ENCODE data around the gene CENPW. TPM values are rescaled to one million over a fixed set of nuclear protein-coding genes. Genes with fewer than 3 reads are reported as not detected.
A peak's percentile ranks its signal among the peaks of the same experiment; 100 is the strongest.

CENPW gene
- total and polyA plus RNA-seq, 9 of the 15 experiments (the other 6 are each of a cell fraction or from before 2014, with no cell fraction given) = 48.7 to 285 (median 82.8) TPM

DNA sequence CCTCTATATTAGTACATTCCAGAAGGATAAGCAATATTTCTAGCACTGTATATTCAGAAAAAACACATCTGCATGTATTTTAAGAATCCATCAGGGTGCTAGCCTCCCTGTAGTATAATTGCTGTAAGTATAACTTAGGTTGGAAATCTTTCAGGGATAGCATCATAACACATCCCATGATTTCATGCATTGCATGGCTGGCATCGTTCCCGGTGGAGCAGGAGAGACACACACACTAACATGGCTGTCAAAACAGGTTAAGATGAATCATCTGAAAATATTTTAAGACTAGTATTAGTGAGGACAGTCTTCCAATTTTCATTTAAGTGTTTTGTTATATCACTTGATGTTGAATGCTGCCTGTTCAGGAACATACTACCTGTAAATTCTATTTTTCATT, 32.1 kb upstream of the CENPW start:
- H3K9me1 ChIP-seq (ENCODE audit: control insufficient read depth, insufficient read depth, low read length) = no peaks in the 10 kb centered on the region
- no peaks in the 10 kb centered on the region for H3K36me3 ChIP-seq (ENCODE audit: control insufficient read depth, insufficient read depth, low read length)
- H3K27me3 ChIP-seq (ENCODE audit: control insufficient read depth in 2 of 2, insufficient read depth in 2 of 2, low read length in 2 of 2) = no peaks in the 10 kb centered on the region
- no peaks in the 10 kb centered on the region for H3K4me1 ChIP-seq (replicated peaks in 1 of 2; ENCODE audit: control insufficient read depth in 2 of 2, insufficient read depth in 2 of 2, low read length in 2 of 2)
- no peak overlapping the region for H3K27ac ChIP-seq (ENCODE audit: extremely low read depth, low read depth, low read length)
- FAIRE-seq = no peak
- in situ Hi-C loops (cut with MboI) = no loop called here
- H4K20me1 ChIP-seq (replicated peaks; ENCODE audit: control insufficient read depth, insufficient read depth, low read length) = no peaks in the 10 kb centered on the region
- no peak overlapping the region for H3K4me3 ChIP-seq
- no peaks in the 10 kb centered on the region for H3K79me2 ChIP-seq (ENCODE audit: control insufficient read depth, insufficient read depth, low read length)
- ChIA-PET CTCF (ENCODE audit: low intra/inter-chr PET ratio) (no interaction called here), POLR2A (no interaction called here)
- no peak overlapping the region for H3K4me2 ChIP-seq (ENCODE audit: insufficient read depth, low read length)
- no peak overlapping the region for H2AFZ ChIP-seq (ENCODE audit: low read depth, low read length)
- no peak for DNase-seq (ENCODE audit: extremely low read depth in 1 of 4, low spot score in 3 of 4)
- intact Hi-C loops (cut with micrococcal nuclease) = no loop called here
- no peak for ATAC-seq
- BruUV-seq (replicated peaks) = no TSS peak
- H3K9ac ChIP-seq (ENCODE audit: insufficient read depth in 1 of 2, low read depth in 2 of 2, low read length in 2 of 2) = no peak overlapping the region
- WGBS (ENCODE audit: insufficient coverage, low coverage, missing lambda C conversion rate) = 3% methylated on average over 2 of the region's 2 CpGs
- H3K9me3 ChIP-seq (replicated peaks; ENCODE audit: control insufficient read depth, insufficient read depth, low read depth, low read length) = no peaks in the 10 kb centered on the region
- TF ChIP-seq, protein P1, sequence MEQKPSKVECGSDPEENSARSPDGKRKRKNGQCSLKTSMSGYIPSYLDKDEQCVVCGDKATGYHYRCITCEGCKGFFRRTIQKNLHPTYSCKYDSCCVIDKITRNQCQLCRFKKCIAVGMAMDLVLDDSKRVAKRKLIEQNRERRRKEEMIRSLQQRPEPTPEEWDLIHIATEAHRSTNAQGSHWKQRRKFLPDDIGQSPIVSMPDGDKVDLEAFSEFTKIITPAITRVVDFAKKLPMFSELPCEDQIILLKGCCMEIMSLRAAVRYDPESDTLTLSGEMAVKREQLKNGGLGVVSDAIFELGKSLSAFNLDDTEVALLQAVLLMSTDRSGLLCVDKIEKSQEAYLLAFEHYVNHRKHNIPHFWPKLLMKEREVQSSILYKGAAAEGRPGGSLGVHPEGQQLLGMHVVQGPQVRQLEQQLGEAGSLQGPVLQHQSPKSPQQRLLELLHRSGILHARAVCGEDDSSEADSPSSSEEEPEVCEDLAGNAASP (IDR thresholded peaks at IDR 0.05) = no peak

DNA sequence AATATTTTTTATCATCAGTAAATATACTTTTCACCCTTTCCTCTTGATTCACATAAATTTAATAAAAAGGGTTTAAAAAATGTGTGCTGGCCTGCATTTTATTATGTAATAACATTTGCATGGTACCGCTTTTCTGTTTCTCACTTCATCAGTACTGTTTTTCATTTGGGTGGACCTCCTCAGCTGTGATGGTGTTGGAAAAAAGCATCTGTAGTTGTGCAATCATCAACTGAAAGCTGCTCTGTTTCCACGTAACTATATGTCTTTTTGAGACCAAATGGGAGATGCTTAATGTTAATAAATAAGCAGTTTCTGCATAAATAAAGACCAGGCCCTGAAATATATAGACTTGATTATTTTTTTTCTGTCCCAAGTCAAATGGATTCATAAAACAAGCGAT, 31.6 kb upstream of the CENPW start:
- ChIA-PET POLR2A (no interaction called here), CTCF (ENCODE audit: low intra/inter-chr PET ratio) (no interaction called here)
- H3K4me2 ChIP-seq (ENCODE audit: insufficient read depth, low read length) = no peak overlapping the region
- ATAC-seq (no peak), FAIRE-seq (no peak), DNase-seq (ENCODE audit: extremely low read depth in 1 of 4, low spot score in 3 of 4) (no peak)
- no peak overlapping the region for H2AFZ ChIP-seq (ENCODE audit: low read depth, low read length)
- no peaks in the 10 kb centered on the region for H4K20me1 ChIP-seq (replicated peaks; ENCODE audit: control insufficient read depth, insufficient read depth, low read length)
- H3K27me3 ChIP-seq (ENCODE audit: control insufficient read depth in 2 of 2, insufficient read depth in 2 of 2, low read length in 2 of 2) = no peaks in the 10 kb centered on the region
- no peak overlapping the region for H3K9ac ChIP-seq (ENCODE audit: insufficient read depth in 1 of 2, low read depth in 2 of 2, low read length in 2 of 2)
- BruUV-seq (replicated peaks) = no TSS peak
- 20% methylated on average over 3 of the region's 3 CpGs for WGBS (ENCODE audit: insufficient coverage, low coverage, missing lambda C conversion rate)
- TF ChIP-seq ZFP36 (IDR thresholded peaks at IDR 0.05; ENCODE audit: low read depth, low read length, partially characterized antibody) = no peak
- TF ChIP-seq CEBPB (tag; IDR thresholded peaks at IDR 0.05) = 0 out of 2 replicates have a peak, but pooled peaks have one; percentile 8
- no peaks in the 10 kb centered on the region for H3K4me1 ChIP-seq (replicated peaks in 1 of 2; ENCODE audit: control insufficient read depth in 2 of 2, insufficient read depth in 2 of 2, low read length in 2 of 2)
- H3K79me2 ChIP-seq (ENCODE audit: control insufficient read depth, insufficient read depth, low read length) = no peaks in the 10 kb centered on the region
- H3K36me3 ChIP-seq (ENCODE audit: control insufficient read depth, insufficient read depth, low read length) = no peaks in the 10 kb centered on the region
- no peaks in the 10 kb centered on the region for H3K9me1 ChIP-seq (ENCODE audit: control insufficient read depth, insufficient read depth, low read length)
- intact Hi-C loops (cut with micrococcal nuclease) (no loop called here), in situ Hi-C loops (cut with MboI) (no loop called here)
- H3K27ac ChIP-seq (ENCODE audit: extremely low read depth, low read depth, low read length) = no peak overlapping the region
- no peaks in the 10 kb centered on the region for H3K9me3 ChIP-seq (replicated peaks; ENCODE audit: control insufficient read depth, insufficient read depth, low read depth, low read length)
- no peak overlapping the region for H3K4me3 ChIP-seq

Data from K562 (cell line).